IPS-NIHi7 (cell line): Measurements from ENCODE around the gene ECT2.
"Not testable (repeated sequence)": the region's sequence is repeated elsewhere in the genome, so short reads cannot be mapped to it uniquely, and the experiment has no call there.

Experiments used
- DNase-seq: peaks from one replicate; pipeline ENCODE4 v3.0.0; 2012; ENCODE audit warnings: mixed read lengths; ENCODE audit errors: extremely low spot score

The ECT2 gene

DNA sequence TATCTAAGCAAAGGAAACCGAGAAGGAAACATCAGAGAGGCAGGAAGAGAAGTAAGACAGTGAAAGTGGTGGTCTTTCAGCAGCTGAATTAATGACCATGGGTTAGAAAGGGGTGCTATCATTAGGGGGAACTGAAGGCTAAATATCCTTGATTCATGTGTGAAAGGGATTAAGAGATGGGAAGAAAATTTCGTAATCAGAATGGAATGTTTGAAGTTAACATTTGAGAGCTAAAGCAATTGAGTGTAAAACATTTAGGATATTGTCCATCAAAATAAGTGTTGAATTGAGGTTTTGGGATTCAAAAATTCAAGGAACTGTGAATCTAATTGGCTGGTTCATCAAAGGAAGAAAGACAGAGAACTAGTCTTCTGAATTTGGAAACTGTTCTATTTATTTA lies 4.1 kb upstream of the ECT2 start:
- no peak for DNase-seq

GRCh38 chr3:172749230-172749965 lies 1.1 kb upstream of the ECT2 start:
- DNase-seq, result no peak

DNA sequence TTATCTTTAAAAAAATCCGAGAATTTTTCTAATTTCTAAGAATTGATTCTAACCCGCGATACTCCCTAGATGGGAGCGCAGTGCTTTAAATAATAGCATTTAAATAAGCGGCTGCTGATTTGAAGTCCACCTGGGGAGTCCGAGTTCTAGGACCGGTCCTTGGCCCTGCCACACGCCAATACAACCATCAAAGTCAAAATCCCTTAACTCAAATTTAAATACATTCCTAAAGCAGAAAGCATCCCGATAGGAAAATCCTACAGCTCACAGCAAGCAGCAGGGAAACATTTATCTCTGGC lies 508 bp upstream of the ECT2 start:
- DNase-seq, result peak; percentile 16

DNA sequence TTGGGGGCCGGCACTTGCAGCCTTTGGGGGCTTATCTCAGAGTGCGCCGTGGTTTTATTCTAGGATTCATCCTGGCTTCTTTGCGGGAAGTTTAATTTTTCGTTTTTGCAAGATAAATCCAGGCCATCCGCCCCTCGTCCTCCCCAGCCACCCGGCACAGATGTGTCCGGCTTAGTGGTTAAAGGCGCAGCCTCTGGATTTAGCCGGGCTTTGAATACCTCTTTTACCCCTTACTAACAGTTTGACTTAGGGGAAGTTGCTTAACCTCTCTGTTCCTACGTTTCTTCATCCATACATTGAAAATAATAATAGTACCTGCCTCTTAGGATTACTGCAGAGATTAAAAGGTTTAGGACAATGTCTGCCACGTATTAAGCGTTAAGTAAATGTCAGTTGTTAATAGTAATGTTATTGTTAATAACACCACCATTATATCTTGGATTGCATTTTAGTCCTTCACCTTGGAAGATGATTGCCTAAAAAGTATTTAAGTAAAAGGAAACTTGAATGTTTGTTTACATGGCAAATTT lies 714 bp downstream of the ECT2 start:
- DNase-seq, result peak; percentile 17

DNA sequence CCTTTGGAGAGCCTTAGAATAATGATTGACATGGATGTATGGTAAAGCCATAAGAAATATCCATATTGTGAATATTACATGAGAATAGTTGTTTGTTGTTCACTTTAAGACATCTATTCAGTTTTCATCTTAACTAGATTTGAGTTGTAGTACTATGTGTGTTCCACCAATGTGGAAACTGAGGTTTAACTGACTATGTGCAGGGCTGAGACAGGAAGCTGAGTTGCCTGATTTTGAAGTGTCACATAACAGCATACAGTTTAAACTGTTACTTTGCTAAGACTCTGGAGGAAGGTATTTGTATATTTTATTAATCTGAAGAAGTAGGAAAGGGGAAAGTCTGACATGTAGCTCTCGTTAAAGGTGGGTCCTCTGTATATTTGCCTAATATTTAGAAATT lies 2.1 kb downstream of the ECT2 start:
- no peak for DNase-seq

DNA sequence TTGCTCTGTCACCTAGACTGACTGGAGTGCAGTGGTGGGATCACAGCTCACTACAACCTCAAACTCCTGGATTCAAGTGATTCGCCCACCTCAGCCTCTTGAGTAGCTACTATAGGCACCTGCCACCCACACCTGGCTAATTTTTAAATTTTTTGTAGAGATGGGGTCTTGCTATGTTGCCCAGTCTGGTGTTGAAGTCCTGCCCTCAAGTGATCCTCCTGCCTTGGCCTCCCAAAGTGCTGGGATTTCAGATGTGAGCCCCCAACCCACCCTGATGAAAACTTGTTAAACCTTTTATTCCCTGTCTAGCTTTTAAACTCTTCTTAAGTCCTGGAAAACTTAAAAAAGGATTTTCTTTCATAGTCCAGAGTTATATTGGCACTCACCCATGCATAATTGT lies 2.6 kb downstream of the ECT2 start:
- DNase-seq, result no peak

DNA sequence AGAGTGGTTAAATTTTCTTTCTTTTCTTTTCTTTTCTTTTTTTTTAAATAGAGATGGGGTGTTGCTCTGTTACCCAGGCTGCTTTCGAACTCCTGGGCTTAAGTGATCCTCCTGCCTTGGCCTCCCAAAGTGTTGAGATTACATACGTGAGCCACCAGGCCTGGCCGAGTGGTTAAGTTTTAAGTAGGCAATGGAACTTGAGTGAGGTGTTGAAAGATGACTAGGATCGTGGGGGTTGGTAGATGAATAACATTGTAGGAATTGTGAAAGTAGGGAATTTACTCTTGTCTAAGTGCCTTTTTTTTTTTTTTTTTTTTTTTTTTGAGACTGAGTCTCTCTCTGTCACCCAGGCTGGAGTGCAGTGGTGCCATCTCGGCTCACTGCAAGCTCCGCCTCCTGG lies 9.9 kb downstream of the ECT2 start:
- not testable (repeated sequence) for DNase-seq

- DNase-seq, result no peak
Observed at GRCh38 chr3:172766241-172766640, 15.7 kb downstream of the ECT2 start.

- DNase-seq, result no peak
Observed at GRCh38 chr3:172766718-172767405, 16.3 kb downstream of the ECT2 start.

- DNase-seq, result no peak
Observed at GRCh38 chr3:172770382-172770781, 19.9 kb downstream of the ECT2 start.

- no peak for DNase-seq
Observed at GRCh38 chr3:172771672-172772071, 21.1 kb downstream of the ECT2 start.

DNA sequence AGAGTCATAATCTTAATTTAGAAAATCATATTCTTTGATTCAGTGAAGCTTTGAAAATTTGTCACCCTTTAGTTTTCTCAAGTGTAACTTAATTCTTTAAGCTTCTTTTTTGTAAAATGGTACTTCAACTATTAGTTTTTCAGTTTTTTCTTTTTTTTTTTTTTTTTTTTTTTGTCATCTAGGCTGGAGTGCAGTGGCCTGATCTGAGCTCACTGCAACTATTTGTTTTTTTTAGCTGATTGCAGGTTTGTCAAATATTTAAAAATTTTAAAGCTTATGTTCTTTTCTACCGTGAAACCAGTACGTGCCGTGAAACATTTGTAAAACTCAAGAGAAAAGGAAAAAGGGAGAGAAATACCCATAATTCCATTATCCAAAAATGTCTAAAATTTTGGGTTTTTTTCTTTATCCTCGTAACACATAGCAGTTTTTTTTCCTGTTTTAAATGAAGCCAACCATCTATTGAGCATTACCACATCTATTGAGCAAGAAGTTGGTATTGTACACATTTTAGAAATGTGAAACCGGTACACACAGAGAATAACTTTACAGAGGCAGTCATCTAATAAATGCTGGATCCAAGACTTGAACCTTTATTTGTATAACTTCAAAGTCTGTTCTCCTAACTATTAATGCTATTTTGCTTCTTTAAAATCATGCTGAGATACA lies 25.7 kb downstream of the ECT2 start:
- no peak for DNase-seq

DNA sequence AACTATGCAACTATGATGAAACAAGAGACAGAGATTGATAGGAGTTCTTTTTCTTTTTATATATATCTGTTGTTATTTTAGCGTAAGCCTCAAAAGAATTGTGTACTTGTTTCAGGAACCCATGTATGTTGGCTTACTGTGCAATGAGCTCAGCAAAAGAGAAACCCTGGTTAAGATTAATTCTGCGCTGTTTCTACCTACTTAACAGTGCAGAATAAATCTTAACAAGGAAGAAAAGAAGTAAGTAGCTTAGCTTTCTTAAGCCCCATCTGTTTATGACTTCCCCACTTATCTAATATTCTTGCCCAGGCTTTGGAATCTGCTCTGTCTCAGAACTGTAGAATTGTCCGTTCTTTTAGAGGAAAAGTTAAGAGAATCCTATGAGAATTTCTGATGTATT lies 27.4 kb downstream of the ECT2 start:
- DNase-seq, result no peak

DNA sequence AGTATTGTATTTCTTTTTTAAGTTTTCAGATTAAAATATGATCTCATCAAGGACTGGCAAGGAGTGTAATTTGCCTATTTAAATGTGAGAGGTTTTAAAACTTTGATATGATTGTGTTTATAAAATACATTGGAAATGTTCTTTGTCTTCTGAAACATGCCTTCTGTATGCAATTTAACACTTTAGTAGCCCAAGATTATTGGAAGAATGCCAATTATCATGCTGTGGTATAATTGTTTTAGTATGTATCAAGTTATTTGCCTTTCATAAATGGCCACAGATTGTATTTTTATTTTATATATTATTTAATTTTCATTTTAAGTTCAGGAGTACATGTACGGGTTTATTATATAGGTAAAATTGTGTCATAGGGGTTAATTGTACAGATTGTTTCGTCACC lies 31.7 kb downstream of the ECT2 start:
- DNase-seq, result no peak

- DNase-seq, result no peak
Observed at GRCh38 chr3:172786036-172786435, 35.5 kb downstream of the ECT2 start.

DNA sequence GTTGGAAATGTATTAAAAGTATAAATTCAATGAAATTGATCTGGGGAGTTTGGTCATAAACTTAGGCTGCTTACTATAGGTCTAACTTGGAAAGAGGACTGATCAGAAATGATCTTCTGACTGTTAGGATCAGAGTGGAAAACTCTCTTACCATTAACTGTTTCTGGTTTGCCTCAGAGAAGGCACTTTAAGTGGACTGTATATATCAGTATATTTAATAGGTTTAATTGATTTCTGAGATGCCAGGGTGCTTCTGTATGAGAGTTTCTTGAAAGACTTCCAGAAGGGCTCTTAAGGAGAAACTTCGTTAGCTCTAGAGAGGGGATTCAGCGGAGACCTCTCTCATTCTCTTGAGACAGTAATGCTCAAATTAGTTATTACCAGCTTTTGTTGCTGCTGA lies 36.5 kb downstream of the ECT2 start:
- DNase-seq, result no peak

- no peak for DNase-seq
Observed at GRCh38 chr3:172787746-172788145, 37.2 kb downstream of the ECT2 start.

- DNase-seq, result no peak
Observed at GRCh38 chr3:172799246-172799645, 48.7 kb downstream of the ECT2 start.

DNA sequence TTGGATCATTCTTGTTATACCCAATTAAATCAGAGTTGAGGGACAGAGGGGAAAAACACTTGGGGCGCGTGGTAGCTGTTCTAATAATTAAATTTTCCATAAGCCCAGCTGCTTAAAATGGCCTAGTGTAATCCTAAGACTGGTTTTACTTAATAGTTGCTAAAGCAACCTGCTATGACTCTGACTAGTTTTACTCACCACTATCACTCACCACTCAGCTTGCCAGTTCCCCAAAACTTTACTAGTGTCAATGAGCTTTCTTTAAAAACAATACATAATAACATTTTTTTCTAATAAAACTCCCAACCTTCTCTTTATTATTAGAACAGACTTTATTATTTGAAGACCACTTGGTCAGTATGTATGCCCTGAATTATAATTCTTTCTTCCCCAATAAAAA lies 49.6 kb downstream of the ECT2 start:
- no peak for DNase-seq

DNA sequence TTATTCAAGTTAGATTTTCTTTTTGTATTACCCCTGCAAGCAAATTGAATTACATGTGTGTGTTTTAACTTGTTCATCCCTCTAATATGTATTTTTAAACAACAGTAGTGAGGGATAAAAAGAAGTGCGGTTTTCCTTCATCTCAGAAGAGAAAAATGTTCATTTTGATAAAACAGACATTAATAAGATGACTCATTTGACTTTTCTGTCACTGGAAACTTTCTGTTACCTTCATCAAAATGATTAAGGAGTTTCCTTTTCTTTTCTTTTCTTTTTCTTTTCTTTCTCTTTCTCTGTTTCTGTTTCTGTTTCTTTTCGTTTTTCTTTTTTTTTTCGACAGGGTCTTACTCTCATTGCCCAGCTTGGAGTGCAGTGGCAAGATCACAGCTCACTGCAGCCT lies 53.0 kb downstream of the ECT2 start:
- no peak for DNase-seq

GRCh38 chr3:172804323-172804722 lies 53.8 kb downstream of the ECT2 start:
- DNase-seq, result no peak

DNA sequence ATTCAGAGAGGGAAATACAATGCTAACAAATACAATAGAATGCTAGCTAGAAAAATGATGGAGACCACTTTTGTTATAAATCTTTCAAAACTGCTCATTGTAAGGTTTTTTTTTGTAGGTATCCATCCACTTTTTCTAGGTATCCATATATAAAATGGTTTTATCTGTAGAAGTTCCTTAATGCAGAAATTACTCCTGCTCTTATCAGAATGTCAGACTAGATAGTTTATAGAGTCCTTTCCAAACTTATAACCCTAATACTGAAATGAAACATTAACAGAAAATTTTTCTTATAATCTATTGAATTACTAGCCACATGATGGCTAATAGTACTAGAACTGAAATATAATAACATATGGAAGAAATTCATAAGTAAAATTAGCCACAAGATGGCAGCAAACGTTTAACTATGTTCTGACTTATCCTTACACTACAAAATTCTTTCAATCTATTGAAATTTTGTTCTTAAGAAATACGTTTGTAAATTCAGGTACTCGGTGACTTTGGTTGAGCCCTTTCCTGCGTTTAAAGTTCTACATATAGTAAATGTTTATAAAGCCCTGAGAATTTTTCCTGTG lies 58.5 kb downstream of the ECT2 start:
- DNase-seq, result no peak

DNA sequence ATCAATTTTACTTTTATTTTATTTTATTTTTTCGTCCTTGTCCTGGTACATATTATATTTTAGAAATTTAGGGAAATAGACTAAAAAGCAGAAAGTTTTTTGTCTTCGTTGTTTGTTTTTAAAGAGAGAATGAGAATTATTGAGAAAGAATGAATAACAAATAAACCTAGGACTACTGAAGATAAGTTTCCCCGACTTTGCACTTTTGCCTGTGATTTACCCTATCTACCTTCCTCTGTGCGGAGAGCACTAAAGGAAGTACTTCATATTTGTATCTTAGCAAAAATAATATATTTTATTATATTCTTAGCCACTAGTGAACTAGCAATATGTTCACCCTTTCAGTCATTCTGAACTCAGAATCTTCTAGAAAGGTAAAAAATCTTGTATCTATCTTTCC lies 60.6 kb downstream of the ECT2 start:
- DNase-seq, result no peak
